GM23338 (cell line): ENCODE measurements around the gene SBF2.

ENCODE experiments used
- CREB1 ChIP-seq: fragments of 250-450 bp; sonication (Bioruptor Pico); IDR thresholded peaks from 2 replicates; pipeline ENCODE4 v1.5.0; 2020; ENCODE audit warnings: low read depth, mild to moderate bottlenecking, moderate library complexity
- EZH2 ChIP-seq: fragments of 200-600 bp; sonication (generic); IDR thresholded peaks from one replicate; pipeline ENCODE4 v1.8.0; 2017; ENCODE audit warnings: antibody characterized with exemption, mild to moderate bottlenecking, low read depth; ENCODE audit not compliant: unreplicated experiment
- EZH2phosphoT487 ChIP-seq: fragments of 200-600 bp; sonication (generic); IDR thresholded peaks from one replicate; pipeline ENCODE4 v1.8.1; 2018; ENCODE audit warnings: antibody characterized with exemption; ENCODE audit not compliant: unreplicated experiment
- JUNB ChIP-seq: IDR thresholded peaks from one replicate; pipeline ENCODE4 v1.6.1; 2016; ENCODE audit warnings: antibody characterized with exemption; ENCODE audit not compliant: unreplicated experiment
- NANOG ChIP-seq: IDR thresholded peaks from 2 replicates; pipeline ENCODE4 v1.6.1; 2016; ENCODE audit warnings: antibody characterized with exemption, borderline replicate concordance
- POLR2AphosphoS5 ChIP-seq: IDR thresholded peaks from 2 replicates; pipeline ENCODE4 v1.6.1; 2016; ENCODE audit warnings: antibody characterized with exemption, low read depth
- STAT1 ChIP-seq: IDR thresholded peaks from one replicate; pipeline ENCODE4 v1.6.1; 2016; ENCODE audit warnings: antibody characterized with exemption; ENCODE audit not compliant: unreplicated experiment
- ZNF331 ChIP-seq: fragments of 250-450 bp; sonication (Bioruptor Pico); IDR thresholded peaks from 2 replicates; pipeline ENCODE4 v1.5.0; 2020; ENCODE audit warnings: low read depth, mild to moderate bottlenecking, moderate library complexity
- TF ChIP-seq, protein P1 (sequence below), 2 experiments: fragments of 200-600 bp in 1 of 2; sonication (generic) in 1 of 2; conservative IDR thresholded peaks; 2 replicates each; pipeline versions ENCODE4 v1.5.1 to v1.6.1; 2016 to 2017; ENCODE audit warnings: antibody characterized with exemption in 2 of 2, low read depth in 2 of 2, mild to moderate bottlenecking in 2 of 2, moderate library complexity in 1 of 2
- TF ChIP-seq, protein P2 (sequence below): IDR thresholded peaks from one replicate; pipeline ENCODE4 v1.6.1; 2018; ENCODE audit warnings: antibody characterized with exemption; ENCODE audit not compliant: unreplicated experiment
- TF ChIP-seq, protein P3 (sequence below): IDR thresholded peaks from 2 replicates; pipeline ENCODE4 v1.6.1; 2016; ENCODE audit warnings: antibody characterized with exemption

DNA sequence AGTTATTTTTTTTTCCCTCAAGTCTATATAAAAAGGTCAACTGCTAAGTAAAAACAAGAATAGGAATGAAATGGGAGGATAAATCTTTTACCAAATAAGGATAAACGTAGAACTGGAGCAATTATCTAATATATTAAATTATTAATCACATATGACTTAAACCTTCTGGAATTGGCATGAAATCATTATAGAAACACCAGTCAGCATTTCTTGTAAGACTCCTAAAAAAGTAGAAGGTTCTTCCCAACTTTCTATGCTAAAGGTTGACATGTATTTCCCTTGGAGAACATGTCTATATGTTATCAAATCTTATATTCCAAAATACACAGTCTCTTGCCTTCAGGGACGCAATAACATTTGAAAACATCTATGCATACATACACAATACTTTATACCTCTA is 143.2 kb downstream of the SBF2 start:
- TF ChIP-seq, protein P1, sequence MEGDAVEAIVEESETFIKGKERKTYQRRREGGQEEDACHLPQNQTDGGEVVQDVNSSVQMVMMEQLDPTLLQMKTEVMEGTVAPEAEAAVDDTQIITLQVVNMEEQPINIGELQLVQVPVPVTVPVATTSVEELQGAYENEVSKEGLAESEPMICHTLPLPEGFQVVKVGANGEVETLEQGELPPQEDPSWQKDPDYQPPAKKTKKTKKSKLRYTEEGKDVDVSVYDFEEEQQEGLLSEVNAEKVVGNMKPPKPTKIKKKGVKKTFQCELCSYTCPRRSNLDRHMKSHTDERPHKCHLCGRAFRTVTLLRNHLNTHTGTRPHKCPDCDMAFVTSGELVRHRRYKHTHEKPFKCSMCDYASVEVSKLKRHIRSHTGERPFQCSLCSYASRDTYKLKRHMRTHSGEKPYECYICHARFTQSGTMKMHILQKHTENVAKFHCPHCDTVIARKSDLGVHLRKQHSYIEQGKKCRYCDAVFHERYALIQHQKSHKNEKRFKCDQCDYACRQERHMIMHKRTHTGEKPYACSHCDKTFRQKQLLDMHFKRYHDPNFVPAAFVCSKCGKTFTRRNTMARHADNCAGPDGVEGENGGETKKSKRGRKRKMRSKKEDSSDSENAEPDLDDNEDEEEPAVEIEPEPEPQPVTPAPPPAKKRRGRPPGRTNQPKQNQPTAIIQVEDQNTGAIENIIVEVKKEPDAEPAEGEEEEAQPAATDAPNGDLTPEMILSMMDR (conservative IDR thresholded peaks at IDR 0.05; ENCODE audit: low read depth in 2 of 2) = no peak
- no peak for TF ChIP-seq EZH2phosphoT487
- TF ChIP-seq POLR2AphosphoS5 = no peak
- no peak for TF ChIP-seq EZH2
- no peak for TF ChIP-seq CREB1
- TF ChIP-seq NANOG = no peak
- TF ChIP-seq, protein P2, sequence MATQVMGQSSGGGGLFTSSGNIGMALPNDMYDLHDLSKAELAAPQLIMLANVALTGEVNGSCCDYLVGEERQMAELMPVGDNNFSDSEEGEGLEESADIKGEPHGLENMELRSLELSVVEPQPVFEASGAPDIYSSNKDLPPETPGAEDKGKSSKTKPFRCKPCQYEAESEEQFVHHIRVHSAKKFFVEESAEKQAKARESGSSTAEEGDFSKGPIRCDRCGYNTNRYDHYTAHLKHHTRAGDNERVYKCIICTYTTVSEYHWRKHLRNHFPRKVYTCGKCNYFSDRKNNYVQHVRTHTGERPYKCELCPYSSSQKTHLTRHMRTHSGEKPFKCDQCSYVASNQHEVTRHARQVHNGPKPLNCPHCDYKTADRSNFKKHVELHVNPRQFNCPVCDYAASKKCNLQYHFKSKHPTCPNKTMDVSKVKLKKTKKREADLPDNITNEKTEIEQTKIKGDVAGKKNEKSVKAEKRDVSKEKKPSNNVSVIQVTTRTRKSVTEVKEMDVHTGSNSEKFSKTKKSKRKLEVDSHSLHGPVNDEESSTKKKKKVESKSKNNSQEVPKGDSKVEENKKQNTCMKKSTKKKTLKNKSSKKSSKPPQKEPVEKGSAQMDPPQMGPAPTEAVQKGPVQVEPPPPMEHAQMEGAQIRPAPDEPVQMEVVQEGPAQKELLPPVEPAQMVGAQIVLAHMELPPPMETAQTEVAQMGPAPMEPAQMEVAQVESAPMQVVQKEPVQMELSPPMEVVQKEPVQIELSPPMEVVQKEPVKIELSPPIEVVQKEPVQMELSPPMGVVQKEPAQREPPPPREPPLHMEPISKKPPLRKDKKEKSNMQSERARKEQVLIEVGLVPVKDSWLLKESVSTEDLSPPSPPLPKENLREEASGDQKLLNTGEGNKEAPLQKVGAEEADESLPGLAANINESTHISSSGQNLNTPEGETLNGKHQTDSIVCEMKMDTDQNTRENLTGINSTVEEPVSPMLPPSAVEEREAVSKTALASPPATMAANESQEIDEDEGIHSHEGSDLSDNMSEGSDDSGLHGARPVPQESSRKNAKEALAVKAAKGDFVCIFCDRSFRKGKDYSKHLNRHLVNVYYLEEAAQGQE = no peak
- TF ChIP-seq STAT1 = no peak
- TF ChIP-seq, protein P3, sequence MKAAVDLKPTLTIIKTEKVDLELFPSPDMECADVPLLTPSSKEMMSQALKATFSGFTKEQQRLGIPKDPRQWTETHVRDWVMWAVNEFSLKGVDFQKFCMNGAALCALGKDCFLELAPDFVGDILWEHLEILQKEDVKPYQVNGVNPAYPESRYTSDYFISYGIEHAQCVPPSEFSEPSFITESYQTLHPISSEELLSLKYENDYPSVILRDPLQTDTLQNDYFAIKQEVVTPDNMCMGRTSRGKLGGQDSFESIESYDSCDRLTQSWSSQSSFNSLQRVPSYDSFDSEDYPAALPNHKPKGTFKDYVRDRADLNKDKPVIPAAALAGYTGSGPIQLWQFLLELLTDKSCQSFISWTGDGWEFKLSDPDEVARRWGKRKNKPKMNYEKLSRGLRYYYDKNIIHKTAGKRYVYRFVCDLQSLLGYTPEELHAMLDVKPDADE = no peak
- TF ChIP-seq JUNB = no peak
- TF ChIP-seq ZNF331 (CRISPR knock-in tag) = no peak
